ENCODE data around the gene PTGS1.

The PTGS1 gene

DNA sequence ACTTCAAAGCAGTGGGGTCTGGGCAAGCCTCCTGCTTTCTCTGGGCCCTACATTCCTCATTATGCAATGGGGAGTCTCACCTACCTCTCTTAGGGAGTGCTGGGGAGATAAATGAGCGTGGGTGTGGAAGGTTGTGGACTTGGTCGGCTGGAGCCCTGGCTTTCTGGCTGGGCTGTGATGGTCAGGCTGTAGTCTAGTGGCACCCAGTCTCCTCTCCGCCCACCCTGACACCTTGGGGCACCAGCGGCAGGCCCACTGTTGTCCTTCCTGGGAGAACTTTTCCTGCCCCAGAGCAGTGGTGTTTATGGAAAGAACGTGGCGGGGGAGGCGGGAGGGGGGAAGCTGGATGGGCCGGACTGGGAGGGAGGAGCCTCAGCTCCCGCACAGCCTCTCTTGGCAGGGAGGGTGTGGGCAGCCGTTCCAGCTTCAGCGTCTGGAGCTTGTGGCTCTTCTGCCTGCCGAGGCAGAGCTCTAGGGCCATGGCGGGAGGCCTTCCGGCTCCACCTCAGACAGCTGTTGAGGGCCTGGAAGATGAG is 4.1 kb downstream of the PTGS1 start:
- no peak for DNase-seq (ENCODE audit: low read depth)

DNA sequence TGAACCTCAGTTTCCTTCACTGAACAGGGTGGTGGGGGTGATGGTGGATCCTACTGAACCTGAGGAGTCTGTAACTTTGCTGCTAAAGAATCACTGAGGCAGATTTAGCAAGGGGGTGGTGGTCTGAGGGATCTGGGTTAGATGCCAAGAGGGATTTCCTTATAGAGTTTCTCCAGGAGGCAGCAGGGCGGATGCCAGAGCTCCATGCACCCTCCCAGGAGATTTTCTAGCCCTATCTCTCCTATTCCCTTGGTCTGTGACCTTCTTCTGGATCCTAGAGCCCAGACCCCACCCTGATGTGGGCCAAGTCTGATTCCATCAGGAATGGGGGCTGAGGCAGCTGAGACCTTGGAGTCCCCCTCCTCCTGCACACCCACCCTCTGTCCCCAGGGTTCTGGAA is 6.0 kb downstream of the PTGS1 start:
- no peak for DNase-seq (ENCODE audit: low read depth)

DNA sequence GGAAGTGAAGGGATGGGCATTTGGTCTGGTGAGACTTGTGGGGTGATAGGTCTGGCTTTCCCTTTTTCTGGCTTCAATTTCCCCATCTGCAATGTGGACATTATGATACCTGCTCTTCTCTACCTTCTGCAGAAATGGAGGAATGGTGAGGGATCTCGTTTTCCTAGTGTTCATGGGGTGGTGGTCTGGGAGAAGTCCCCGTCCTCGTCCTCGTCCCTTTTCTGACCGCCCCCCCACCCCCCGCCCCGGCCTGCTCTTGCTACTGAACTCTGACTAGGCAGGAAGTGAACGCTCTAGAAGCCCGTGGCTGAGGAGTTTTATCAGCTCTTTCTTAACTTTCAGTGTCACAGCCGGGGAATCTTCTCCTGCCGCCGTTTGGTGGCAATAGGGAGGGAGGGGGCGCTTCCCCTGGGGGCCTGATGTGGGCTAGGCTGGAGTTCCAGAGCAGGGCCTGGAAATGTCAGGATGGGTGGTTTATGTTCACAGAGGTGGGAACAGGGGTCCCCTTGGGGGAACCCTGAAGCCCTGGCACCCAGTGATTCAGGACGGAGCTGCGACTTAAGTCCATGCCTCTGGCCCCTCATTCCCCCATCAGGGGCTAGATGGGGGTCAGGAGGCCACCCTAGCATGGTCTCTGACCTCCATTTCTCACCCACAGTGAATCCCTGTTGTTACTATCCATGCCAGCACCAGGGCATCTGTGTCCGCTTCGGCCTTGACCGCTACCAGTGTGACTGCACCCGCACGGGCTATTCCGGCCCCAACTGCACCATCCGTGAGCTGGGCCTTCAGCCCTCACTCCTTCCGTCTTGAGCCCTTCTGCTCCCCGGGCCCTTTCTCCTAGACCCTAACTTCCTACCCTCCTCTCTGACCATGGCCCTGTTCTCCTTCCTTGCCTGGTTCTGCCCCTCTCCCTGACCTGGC is 6.7 kb downstream of the PTGS1 start:
- DNase-seq (ENCODE audit: low read depth): no peak

DNA sequence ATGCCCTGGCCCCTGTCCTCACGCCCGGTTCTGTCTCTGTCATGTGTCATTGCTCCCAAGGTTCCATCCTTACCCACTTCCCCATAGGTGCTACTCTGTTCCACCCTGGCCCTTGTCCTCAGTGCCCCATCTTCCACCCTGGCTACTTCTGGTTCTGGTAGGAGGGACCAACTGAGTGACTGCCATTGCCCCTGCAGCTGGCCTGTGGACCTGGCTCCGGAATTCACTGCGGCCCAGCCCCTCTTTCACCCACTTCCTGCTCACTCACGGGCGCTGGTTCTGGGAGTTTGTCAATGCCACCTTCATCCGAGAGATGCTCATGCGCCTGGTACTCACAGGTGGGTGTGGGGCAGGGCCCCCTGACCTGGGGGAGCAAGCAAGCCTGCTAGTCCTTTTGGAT is 7.4 kb downstream of the PTGS1 start:
- DNase-seq (ENCODE audit: low read depth): no peak

DNA sequence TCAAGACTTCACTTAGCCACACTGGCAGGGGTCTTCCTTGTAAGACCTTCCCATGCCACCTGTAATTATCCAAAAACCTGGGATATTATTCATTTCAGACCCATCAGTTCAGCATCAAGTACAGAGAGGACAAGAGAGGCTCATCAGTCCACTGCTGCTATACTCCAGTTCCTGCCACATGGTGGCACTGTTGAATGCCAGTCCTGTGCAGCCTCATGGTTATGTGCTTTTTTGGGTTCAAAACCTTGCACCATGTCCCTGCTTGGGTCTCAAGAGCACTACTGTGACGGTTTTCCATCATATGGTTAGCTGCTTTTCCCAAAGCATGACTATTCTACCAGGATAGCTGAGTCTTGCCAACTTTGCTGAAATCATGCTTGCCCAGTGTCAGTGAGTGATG is 8.5 kb downstream of the PTGS1 start:
- DNase-seq (ENCODE audit: low read depth): no peak

DNA sequence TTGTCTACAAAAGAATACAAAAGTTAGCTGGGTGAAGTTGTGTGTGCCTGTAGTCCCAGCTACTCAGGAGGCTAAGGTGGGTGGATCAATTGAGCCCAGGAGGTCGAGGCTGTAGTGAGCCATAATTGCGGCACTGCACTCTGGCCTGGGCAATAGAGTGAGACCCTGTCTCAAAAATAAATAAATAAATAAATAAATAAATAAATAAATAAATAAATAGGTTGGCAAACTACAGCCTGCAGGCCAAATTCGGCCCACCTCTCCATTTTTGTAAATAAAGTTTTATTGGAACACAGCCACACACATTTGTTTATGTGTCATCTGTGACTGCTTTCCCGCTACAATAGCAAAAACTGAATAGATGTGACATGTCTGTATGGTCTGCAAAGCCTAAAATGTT is 9.5 kb downstream of the PTGS1 start:
- DNase-seq (ENCODE audit: low read depth): no peak

DNA sequence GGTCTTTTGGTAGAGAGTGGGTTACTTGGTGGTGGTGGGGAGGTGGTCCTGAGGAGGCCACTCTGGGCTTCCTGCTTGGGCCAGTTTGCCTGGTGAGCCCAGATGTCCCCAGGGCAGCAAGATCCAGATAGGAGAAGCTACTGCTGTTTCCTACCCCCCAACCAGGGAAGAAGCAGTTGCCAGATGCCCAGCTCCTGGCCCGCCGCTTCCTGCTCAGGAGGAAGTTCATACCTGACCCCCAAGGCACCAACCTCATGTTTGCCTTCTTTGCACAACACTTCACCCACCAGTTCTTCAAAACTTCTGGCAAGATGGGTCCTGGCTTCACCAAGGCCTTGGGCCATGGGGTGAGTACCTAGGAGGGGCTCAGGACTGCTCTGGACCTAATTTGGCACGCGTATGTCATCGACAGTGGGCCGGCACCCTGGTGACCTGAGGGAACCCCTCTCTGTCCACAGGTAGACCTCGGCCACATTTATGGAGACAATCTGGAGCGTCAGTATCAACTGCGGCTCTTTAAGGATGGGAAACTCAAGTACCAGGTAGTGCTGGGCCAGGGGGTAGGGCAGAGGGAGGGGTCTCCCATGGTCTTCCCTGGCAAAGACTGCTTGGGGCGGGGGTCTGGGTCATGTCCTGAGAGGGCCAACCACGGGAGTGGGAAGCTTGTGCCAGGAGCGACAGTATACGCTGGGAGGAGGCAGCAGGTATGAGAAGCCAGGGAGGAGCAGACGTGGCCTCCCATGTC is 10.6 kb downstream of the PTGS1 start:
- DNase-seq (ENCODE audit: low read depth): no peak

DNA sequence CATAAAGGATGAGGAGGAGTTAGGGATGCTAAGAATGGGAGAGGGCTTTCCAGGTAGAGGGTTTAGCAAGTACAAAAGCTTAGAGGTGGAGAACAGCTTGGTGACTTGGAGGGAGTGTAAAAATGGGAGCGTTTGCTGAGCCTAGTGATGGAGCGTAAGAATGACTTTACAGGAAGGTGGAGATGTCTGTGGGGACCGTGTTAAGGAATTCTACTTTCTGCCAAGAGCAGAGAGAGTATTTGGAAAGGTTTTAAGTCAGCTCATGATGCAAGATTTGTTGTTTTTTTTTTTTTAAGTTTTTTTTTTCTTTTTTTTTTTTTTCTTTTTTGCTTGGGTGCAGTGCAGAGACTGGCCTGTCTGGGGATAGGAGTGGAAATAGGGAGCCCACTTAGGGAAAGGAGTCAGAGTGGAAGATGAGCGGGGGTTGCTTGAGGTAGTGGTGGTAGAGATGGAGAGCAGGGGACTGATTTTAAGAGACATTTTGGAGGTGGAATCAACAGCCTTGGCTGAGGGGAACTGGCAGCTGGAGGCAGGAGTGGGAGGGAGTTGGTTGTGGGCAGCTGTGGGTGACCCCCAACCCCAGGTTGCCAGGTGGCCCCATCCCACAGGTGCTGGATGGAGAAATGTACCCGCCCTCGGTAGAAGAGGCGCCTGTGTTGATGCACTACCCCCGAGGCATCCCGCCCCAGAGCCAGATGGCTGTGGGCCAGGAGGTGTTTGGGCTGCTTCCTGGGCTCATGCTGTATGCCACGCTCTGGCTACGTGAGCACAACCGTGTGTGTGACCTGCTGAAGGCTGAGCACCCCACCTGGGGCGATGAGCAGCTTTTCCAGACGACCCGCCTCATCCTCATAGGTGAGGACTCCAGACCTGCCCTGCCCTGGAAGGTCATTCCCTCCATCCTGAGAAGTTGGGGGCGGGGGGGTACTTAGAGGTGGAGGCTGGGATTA is 12.4 kb downstream of the PTGS1 start:
- DNase-seq (ENCODE audit: low read depth): no peak

DNA sequence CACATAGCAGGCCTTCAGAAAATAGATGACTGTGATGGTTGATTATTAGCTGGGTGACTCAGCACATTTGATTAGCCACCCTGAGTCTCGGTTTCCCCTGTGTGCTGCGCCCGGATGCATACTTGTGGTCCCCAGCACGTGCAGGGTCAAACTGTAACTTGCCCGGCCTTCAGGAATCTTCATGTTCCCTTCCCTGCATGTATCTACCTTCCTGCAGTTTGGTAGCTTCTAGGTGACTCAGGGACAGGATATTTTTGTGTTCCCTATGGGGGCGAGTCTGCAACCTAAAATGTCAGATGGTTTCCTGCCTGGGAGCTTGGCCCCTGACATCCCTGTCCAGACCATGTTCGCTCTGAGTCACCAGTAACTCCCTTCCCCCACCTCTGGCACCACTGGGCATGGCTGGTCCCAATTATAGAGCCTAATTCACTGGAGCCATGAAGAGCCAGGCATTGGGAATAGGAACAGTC is 13.2 kb downstream of the PTGS1 start:
- DNase-seq (ENCODE audit: low read depth): no peak

DNA sequence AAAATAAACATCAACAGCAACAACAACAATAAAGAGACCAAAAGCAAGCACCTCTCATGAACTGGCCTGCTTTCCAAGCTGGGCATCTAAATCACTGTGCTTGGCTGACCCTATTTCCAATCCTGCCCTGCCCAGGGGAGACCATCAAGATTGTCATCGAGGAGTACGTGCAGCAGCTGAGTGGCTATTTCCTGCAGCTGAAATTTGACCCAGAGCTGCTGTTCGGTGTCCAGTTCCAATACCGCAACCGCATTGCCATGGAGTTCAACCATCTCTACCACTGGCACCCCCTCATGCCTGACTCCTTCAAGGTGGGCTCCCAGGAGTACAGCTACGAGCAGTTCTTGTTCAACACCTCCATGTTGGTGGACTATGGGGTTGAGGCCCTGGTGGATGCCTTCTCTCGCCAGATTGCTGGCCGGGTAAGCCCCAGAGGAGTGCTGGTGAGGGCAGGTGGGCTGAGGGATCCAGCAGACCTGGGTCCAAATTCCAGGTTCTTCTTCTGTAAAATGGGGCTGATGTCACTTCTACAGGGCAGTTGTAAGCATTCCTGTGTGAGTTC is 15.6 kb downstream of the PTGS1 start:
- DNase-seq (ENCODE audit: low read depth): no peak

DNA sequence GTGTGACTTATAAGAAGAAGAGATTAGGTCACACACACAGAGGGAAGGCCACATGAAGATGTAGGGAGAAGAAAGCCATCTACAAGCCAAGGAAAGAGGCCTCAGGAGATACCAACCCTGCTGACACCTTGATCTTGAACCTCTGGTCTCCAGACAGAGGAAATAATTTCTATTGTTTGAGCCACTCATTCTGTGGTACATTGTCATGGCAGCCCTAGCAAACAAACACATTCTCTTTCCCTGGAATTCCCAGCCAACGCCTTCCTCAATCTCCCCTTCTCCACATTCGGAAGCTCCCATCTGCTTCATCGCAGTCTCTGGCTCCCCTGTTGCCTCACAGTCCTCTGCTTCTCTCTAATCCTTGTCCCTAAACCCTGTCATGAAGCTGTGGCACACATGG is 16.7 kb downstream of the PTGS1 start:
- DNase-seq (ENCODE audit: low read depth): no peak

DNA sequence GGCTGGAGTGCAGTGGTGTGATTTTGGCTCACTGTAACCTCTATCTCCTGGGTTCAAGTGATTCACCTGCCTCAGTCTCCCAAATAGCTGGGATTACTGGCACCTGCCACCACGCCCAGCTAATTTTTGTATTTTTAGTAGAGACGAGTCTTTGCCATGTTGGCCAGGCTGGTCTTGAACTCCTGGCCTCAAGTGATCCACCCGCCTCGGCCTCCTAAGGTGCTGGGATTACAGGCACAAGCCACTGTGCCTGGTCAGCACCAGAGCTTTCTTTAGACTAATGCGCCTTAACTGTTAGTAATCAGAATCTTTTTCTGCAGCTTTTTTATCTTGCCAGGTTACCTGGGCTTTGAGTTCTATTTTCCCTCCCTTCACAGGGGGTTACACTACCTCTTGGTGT is 18.4 kb downstream of the PTGS1 start:
- no peak for DNase-seq (ENCODE audit: low read depth)

DNA sequence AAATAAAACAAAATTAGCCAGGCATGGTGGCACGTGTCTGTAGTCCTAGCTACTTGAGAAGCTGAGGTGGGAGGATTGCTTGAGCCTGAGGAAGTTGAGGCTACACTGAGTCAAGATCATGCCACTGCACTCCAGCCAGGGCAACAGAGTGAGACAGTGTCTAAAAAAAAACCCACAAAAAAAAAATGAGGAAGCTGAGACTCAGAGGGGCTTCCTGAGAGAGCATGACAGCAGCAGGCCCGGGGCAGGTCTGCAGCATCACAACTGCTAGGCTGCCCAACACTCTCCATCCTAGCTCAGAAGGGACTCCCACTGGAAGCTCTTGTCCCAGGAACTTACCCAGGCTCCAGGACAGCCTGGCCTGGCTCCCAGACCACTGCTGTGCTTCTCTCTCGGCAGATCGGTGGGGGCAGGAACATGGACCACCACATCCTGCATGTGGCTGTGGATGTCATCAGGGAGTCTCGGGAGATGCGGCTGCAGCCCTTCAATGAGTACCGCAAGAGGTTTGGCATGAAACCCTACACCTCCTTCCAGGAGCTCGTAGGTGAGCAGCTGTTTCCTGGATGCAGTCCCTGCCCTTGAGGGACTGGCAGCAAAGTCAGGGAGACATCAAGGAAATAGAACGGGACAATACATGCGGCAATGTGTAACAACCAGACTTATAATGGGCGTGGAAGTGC is 19.1 kb downstream of the PTGS1 start:
- no peak for DNase-seq (ENCODE audit: low read depth)

DNA sequence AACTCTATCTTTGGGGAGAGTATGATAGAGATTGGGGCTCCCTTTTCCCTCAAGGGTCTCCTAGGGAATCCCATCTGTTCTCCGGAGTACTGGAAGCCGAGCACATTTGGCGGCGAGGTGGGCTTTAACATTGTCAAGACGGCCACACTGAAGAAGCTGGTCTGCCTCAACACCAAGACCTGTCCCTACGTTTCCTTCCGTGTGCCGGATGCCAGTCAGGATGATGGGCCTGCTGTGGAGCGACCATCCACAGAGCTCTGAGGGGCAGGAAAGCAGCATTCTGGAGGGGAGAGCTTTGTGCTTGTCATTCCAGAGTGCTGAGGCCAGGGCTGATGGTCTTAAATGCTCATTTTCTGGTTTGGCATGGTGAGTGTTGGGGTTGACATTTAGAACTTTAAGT is 21.5 kb downstream of the PTGS1 start:
- no peak for DNase-seq (ENCODE audit: low read depth)

DNA sequence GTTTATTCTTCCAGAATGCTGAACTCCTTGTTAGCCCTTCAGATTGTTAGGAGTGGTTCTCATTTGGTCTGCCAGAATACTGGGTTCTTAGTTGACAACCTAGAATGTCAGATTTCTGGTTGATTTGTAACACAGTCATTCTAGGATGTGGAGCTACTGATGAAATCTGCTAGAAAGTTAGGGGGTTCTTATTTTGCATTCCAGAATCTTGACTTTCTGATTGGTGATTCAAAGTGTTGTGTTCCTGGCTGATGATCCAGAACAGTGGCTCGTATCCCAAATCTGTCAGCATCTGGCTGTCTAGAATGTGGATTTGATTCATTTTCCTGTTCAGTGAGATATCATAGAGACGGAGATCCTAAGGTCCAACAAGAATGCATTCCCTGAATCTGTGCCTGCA is 21.9 kb downstream of the PTGS1 start:
- no peak for DNase-seq (ENCODE audit: low read depth)

DNA sequence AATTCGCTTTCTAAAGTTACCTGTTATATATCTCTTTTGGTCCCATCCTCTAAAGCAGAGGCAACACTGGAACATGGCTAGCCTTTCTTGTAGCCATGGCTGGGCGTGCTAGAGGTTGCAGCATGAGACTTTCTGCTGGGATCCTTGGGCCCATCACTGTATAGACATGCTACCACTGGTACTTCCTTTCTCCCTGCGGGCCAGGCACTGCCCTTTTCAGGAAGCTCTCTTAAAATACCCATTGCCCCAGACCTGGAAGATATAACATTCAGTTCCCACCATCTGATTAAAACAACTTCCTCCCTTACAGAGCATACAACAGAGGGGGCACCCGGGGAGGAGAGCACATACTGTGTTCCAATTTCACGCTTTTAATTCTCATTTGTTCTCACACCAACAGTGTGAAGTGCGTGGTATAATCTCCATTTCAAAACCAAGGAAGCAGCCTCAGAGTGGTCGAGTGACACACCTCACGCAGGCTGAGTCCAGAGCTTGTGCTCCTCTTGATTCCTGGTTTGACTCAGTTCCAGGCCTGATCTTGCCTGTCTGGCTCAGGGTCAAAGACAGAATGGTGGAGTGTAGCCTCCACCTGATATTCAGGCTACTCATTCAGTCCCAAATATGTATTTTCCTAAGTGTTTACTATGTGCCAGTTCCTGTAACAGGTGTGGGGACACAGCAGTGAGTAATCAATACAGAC is 22.6 kb downstream of the PTGS1 start:
- DNase-seq (ENCODE audit: low read depth): no peak

DNA sequence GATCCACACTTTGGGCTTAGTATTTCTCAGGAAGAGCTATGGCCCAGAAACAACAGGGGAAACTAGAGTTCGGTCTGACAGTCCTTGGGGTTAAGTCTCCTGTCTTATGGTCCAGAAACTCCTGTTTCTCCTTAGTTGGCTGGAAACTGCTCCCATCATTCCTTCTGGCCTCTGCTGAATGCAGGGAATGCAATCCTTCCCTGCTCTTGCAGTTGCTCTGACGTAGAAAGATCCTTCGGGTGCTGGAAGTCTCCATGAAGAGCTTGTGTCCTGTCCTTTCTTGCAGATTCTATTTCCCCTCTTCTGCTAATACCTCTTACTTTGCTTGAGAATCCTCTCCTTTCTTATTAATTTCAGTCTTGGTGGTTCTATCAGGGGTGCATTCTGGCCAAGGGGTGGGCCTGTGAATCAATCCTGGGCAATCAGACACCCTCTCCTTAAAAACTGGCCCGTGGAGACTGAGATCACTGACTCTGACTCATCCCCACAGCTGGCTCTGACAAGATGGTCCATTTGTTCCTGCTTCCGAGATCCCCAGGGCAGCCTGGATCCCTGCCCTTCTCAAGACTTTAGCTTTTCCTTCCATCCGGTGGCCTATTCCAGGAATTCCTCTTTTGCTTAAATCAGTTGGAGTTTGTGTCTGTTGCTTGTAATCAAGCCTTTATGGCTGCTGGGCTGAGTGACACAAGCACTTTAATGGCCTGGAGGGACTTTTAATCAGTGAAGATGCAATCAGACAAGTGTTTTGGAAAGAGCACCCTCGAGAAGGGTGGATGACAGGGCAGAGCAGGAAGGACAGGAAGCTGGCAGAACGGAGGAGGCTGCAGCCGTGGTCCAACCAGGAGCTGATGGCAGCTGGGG is 23.7 kb downstream of the PTGS1 start:
- no peak for DNase-seq (ENCODE audit: low read depth)

DNA sequence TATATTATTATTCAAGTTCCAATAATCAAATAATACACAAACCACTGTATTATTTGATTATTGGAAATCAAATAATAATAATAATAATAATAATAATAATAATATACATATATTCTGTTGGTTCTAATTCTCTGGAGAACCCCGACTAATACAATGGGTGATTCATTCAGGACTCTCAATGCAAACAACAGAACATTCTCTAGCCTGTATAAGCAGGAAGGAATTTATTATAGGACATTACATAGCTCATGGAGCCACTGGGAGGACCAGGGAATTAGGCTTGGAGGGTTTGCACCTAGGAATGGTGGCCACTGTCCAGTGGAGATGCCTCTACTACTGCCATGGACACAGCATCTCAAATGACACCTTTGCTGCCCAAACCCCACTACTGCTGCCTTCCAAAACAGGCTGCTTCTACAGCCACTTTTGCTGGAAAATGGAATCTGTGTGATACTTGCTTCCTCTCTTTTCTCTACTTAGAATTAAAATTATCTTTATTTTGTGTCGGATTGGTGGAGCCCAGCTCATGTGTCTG is 25.9 kb downstream of the PTGS1 start:
- no peak for DNase-seq (ENCODE audit: low read depth)

DNA sequence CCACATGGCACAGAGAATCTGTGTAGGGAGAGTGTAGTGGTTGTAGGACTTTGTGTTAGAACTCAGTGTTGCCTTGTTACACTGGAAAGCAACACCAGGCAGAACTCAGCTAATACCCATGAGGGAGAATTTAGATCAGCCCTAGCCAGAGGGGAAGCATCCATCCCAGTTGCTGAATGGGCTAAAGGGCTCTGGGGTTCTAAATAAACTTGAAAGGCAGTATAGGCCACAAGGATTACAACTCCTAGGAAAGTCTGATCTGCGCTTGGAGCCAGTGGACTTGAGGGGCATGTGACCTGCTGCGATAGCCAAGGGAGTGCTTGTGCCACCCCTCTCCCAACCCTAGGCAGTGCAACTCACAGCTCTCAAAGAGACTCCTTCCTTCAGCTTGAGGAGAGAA is 26.9 kb downstream of the PTGS1 start:
- no peak for DNase-seq (ENCODE audit: low read depth)

Measured in stimulated activated CD8-positive, alpha-beta memory T cell treated with anti-CD3 and anti-CD28 coated beads, Interleukin-4, amount 100 ng/mL, for 24 hours (primary cell).